ENCODE data around the gene AOPEP.

The AOPEP gene

DNA sequence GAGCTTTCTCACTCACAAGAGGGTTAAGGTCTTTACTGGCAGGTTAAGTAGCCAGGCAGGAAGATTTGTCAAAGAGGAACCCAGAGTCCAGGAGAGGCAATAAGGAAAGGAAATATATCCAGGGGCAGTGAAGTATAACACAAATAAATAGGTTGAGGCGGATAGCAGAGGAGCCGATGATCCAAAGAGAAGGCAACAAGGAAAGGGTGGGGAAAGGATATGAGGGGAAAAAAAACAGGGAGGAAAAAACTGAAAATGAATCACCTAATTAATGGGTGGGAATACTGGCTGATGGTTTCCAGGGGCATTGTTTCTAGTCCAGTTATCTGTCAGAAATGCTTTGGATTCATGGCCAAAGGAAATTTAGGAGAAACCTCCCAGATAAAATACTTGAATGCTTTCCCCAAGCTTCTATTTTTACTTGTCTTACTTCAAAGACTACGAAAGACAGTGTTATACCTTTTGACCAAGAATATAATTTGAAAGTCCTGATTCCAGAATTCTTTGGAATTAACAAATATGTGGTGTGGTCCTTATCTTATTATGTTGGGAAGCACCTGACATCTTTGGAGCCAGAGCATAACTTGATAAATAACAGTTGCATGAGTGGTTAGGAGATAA lies 146.5 kb downstream of the AOPEP start:
- no peak for DNase-seq

DNA sequence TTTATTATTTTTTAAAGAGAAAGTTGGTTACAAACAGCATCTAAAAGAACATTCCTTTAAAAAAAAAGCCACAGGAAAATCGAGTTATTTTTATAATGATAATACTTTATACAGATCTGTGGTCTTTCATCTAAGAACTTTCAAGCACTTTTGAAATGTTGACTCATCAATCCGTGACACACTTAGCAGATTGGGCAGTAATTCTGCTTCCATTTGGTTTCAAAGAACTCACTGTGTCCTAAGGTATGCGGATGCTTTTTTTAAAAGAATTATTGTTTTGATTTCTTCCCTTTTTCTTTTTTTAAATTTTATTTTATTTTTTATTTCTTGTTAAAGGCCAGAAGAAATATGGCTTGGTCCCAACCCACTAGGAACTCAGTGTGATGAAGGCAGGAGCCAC lies 147.8 kb downstream of the AOPEP start:
- no peak for DNase-seq

DNA sequence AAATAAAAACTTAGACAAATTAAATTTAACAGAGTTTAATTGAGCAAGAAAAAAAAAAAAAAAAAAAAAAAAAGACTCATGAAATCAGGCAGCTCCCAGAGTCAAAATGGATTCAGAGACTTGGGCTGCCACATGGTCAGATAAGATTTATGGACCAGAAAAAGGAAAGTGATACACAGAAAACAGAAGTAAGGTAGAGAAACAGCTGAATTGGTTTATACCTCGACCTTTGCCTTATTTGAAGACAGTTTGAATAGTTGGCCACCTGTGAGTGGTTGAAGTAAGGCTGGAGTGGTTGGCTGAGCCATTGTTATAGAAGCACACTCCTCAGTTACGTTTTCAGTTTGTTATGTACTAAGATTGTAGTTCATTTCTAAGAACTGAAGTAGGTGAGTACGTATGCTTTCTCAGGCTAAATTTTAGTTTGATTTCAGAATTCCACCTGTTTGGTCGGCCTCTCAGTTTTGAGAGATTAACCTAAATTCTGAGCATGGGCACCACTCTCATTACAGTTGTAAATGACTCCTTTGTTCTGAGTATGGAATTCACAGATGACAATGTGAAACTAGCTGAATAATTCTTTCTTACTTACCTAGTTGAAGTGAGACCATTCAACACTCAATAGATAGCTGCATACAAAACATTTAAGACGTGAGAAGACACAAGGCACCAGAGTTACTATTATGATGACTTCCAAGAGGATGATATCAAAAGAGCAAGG lies 149.0 kb downstream of the AOPEP start:
- no peak for DNase-seq

DNA sequence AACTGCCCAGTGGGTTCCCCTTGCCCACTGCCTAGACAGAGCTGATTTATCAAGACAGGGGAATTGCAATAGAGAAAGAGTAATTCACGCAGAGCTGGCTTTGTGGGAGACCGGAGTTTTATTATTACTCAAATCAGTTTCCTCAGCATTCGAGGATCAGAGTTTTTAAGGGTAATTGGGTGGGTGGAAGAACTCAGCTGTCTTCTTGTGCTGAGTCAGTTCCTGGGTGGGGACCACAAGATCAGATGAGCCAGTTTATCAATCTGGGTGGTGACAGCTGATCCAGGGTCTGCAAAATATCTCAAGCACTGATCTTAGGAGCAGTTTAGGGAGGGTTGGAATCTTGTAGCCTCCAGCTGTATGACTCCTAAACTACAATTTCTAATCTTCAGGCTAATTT lies 152.3 kb downstream of the AOPEP start:
- peak; percentile 45 for DNase-seq

DNA sequence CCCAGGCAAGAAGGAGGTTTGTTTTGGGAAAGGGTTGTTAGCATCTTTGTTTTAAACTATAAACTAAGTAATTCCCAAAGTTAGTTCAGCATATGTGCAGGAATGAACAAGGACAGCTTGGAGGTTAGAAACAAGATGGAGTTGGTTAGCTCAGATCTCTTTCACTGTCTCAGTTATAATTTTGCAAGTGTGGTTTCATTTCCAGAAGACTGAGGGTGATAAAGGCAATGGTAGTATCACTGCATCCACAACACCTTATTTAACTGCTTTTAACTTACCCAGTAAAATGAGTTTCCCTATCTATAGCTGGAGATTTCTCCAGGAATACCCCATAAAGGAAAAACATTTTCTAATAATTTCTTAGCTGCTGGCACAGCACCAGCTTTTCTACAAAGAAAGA lies 152.7 kb downstream of the AOPEP start:
- no peak for DNase-seq

DNA sequence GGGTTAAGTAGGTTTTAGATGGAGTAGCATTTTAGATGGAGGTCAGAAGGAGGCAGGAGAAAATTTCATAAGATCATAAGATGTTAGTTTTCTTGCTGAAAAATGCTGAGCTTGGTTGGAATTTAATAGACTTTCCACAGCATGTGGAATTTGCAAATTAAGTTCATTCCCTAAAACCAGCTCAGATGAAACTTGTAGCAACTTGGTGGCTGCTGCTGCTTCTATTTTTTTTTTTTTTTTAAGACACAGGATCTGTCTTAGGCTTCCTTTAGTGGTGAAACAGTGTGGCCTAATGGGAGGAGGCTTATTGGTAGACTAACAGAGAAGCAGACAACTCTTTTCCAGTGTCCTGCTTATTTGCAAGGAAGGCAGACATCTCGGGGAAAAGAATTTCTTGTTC lies 154.5 kb downstream of the AOPEP start:
- no peak for DNase-seq

DNA sequence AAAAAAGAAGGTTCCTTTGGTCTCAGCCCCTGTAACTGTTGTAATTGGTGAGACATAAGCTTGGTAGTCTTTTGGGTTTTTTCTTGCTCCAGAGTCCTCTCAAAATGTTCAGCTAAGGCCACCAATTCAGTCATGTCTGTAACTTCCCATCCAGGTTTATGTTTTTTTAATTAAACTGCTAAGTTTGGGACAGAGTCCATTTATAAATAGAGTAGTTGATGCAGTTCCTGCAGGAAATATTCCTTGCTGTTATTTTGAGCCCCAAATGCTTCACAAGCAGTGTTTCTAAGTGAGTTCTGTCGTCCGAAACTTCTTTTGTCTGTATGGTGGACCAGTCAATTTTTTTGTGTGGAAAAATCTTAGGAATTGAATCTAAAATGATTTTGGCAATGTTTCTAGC lies 155.0 kb downstream of the AOPEP start:
- DNase-seq, result no peak

DNA sequence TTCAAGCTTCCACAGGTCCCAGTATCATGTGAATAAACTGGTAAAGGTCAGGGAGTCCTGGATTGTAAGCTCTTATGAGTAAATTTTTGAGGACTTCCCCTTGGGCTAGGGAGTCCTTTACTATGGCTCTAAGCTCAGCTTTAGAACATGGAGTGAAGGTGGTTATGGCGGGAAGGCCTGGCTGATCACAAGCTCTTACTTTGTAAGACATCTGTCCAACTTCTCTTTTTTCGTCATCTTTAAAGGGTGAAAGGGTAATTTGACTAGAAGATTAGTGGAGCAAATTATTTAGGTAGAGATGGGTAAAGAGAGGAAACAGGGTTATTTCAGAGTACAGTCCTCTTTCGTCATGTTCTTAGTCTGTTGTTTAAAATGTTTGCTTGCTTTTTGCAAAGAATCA lies 155.4 kb downstream of the AOPEP start:
- no peak for DNase-seq

DNA sequence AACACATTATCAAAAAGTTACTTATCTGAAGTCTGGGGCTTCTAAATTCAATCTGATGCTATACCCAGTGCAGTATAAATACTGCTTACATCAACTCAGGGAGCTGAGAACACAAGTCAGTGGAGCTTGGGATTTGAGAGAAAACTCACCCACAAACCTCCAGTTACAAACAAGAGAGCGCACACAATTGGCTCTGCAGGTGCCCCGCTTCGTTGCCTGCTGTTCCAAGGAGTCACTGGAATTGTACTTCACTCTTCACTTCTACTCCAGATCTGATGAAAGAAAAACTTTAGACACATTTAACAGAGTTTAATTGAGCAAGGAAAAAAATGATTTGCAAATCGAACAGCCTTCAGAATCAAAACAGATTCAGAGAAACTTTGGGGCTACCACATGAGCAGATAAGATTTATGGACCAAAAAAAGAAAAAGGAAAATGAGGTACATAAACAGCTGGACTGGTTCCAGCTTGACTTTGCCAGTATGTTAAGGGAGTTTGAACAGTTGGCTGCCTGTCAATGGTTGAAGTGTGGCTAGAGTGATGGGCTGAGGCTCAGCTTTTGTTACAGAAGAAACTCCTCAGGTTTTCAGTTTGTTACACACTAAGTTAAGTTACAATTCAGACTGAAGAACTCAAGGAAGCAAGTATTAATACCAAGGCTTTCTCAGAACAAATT lies 156.6 kb downstream of the AOPEP start:
- no peak for DNase-seq

DNA sequence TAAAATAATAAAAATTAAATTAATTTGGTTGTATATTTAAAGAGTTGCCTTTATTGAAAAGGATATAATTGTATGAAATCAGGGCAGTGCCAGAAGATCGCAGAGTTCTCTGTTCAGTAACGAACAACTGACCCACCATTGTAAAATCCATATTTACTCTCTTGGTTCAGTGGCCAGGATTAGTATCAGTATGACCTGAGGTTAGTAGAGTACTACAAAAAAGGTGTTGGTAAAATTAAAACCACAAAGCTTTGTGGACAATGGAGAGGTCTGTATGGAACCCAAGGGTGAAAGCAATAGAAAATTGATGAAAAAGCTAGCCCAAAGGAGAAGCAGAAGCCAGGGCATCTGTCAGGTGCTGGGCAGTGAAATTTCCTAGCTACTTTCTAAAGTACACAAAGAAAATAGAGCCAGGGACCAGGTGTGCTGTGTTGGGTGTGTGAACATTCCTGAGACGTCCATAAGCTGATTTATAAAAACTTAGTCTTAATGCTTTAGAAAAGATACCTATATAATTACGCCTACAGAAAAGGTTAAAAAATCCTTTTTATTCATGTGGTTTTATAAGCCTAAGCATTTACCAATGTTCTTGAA lies 159.5 kb downstream of the AOPEP start:
- DNase-seq, result no peak

DNA sequence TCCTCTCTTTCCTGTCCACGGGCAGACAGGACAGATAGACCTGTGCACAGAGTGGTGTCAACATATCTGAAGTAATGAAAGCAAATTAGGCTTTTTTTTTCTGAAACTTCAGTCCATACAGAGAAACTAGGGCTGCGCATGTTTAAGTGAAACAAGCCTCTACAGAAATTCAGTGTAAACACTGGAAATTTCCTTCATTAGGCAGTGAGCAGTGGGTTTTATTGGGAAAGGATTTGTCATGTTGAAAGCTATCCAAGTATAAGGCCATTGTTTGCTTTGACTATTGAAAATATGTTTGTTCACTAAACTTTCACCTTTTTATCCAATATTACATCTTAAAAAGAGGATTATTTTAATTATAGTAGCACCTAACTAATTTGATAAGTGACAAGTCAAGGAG lies 161.2 kb downstream of the AOPEP start:
- no peak for DNase-seq

DNA sequence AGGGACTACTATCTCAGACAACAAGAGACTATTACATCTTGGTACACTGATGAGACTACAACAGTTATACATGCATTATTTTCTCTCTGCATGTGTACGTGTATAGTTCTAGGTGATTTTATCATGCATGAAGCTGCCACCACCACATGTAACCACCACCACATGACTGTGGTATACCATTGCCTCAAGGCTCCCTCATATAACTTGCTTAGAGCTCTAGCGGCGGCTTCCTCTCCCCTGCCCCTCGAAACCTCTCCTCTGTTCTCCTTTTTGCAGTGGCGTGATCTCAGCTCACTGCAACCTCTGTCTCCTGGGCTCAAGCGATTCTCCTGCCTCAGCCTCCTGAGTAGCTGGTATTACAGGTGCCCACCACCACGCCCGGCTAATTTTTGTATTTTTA lies 162.3 kb downstream of the AOPEP start:
- DNase-seq, result no peak

DNA sequence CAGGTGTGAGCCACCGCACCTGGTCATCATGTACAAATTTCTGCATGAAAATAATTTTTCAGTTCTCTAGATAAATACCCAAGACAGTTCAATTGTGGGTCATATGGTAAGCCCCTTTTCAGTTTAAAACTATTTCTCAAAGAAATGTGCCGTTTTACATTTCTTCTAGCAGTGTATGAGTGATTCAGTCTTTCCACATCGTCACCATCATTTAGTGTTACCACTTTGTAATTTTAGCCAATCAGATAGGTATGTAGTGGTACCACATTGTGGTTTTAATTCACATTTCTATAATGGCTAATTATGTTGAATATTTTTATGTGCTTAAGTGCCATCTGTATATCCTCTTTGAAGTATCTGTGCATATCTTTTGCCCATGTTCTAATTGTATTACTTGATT lies 163.1 kb downstream of the AOPEP start:
- DNase-seq, result no peak

DNA sequence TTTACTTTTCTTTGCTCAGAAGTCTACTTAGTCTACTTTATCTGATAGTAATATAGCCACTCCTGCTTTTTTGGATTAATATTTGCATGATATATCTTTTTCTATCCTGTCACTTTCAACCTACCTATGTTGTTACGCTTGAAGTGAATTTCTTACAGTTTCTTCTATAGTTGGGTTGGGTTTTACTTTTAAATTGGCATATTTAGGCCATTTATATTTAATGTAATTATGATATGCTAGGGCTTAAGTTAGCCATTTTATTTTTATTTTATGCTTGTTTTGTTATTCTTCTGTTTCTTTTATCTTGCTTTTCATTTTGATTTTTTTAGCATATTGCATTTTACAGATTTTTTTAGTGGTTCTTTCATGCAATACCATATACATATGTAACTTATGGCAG lies 164.7 kb downstream of the AOPEP start:
- DNase-seq, result no peak

DNA sequence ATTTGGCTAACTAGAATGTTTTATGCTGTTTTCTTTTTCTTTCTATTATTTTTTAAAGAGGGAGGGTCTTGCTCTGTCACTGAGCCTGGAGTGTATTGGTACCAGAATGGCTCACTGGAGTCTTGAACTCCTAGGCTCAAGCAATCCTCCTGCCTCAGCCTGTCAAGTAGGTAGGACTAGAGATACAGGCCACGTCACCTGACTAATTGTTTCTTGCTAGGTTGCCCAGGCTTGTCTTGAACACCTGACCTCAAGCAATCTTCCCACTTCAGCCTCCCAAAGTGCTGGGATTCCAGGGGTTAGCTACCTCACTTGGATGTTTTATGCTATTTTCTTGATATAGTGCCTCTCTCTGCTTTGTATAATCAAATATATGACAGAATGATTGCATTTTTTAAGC lies 166.2 kb downstream of the AOPEP start:
- no peak for DNase-seq

DNA sequence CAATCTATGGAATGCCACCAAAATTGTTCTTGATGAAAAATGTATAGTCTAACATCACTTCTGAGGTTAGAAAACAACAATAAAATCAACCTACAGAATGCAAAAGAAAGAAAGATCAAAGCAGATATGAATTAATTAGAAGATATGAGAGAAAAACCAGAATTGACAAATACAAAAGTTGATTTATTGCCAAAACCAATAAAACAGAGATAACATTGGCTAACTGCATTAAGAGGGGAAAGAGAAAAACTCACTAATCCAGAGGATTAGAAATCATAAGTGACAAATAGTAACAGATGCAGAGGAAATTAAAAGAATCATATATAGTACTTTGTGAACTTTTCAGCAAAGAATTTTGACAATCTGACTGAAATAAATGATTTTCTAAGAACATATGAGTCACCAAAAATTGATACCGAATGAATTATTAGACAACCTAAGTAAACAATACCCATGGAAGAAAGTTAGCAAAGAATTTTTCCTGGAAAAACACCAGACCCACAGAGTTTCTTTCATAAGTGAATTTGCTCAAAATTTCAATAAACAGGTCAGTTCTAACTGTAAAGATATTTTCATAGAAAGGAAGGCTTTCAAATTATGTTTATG lies 167.7 kb downstream of the AOPEP start:
- DNase-seq, result no peak

DNA sequence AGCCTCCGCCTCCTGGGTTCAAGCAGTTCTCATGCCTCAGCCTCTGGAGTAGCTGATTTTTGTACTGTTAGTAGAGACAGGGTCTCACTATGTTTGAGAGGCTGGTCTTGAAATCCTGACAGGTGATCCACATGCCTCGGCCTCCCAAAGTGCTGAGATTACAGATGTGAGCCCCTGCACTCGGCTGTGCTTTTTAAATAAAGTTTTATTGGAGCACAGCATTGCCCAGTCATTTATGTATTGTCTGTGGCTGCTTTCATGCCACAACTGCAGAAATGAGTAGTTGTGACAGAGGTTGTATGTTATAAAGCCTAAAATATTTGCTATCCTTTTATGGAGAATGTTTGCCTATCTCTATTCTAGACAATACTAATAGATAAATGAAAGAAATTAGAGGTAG lies 169.2 kb downstream of the AOPEP start:
- no peak for DNase-seq

DNA sequence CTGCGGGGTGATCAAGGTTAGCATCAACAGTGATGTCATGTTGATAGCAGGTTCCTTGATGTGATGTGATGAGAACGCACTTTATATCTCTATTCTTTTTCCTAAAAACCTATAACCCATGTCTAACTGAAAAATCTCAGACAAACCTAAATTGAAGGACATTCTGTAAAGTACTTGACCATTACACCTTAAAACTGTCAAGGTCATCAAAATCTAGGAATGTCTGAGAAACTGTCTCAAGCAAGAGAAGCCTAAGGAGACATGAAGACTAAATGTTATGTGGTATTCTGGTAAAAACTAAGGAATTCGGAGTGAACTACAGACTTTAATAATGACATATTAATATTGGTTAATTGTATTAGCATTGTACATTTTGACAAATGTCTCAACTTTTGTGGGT lies 170.0 kb downstream of the AOPEP start:
- DNase-seq, result no peak

DNA sequence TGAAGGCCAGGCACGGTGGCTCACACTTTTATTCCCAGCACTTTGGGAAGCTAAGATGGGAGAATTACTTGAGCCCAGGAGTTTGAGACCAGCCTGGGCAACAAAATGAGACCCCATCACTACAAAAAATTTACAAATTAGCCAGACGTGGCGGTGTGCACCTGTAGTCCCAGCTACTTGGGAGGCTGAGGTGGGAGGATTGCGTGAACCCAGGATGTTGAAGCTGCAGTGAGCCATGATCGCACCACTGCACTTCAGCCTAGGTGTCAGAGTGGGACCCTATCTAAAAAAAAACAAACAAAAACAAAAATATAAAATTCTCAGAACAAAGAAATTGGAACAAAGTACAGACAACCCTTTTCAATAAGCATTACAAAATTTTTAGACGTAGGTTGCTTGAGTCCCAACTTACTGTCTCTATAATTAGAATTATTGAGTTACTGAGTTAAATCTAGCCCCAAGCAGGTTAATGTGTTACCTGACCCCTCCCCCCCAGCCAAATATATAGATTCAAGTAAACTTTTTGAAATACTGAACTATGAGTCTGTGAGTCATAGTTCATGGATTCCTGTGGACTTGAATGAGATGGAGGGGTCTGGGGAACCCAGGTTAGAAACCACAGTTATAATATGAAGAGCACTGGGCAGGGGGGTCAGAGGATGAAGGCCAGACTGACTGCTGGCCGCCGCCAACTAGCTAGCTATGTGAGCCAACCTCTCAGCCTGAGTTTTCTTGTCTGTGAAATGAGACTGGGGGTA lies 173.1 kb downstream of the AOPEP start:
- no peak for DNase-seq

DNA sequence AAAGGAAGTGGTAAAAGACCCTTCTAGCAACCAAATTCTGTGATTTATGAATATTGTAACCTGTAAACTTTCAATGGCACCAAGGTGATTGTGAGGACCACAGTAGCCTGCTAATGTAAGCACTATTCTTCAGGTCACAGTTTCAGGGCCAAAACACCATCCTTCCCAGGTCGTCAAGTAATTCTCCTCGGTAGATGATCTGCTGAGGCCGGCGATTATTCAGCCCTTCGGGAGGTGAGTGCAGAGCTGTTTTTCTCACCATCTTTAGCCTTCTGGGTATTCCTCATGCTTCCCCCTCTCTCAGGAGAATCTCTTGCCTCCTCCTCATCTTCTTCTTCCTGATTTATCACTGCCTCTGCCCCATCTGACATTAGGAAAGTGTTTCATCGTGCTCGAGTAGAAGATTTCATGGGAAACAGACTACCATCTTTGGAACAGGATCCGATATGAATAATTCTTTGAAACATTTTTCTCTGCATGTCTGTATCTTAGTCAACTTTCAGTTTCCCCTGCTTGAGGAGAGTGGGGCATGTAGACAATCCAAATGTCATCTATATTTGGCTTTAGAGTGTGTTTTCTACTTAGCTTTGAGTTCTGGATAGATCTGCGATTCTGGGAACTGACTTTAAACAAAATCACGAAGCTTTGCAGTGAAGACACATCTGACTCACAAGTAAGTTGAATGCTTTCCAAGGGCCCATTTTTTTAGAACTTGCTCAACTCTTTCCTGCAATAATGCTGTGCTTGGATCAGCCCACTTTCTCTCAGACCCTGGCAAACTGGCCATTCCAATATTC lies 173.9 kb downstream of the AOPEP start:
- DNase-seq, result no peak

DNA sequence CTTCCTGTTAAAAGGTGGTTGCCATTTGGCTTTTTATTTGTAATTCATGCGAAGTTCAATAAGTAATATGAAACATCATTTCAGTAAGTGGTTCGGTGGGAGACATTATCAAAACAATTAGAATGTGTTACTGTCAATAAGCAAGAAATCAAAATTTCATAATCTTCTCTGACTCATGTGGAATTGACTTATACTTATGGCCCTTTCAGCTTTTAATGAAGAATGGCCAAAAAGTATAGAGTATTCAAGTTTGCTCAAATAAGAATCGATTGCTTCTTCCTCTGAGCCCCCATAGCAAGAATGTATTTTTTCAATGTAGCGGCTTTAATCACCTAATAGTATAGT lies 174.5 kb downstream of the AOPEP start:
- DNase-seq, result no peak

DNA sequence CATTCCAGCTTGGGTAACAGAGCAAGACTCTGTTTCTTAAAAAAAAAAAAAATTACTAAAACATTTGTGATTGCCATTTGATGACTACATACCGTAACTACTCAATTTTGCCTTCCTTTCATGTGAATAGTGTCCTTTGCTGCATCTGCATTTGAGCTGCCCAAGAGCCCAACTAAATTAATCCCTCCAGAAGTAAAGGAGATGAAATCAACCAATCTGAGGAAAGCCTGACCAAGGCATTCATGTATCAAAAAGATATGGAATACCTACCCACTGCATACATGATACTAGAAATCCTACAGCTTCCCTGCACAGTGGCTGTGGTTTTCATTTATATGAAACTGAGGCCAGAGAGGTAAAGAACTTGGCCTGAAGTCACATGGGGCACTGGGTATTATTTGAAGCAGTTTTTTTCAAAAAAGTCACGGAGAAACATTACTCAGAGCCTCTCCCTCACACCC lies 177.5 kb downstream of the AOPEP start:
- DNase-seq, result no peak
